Stimulated activated naive CD8-positive, alpha-beta T cell treated with anti-CD3 and anti-CD28 coated beads, Interleukin-15, Interleukin-2, amounts not matched to agents 100 ng/mL and 50 ng/mL, for 24 hours (primary cell): ENCODE measurements around the gene APOBEC3G.
A peak's percentile ranks its signal among the peaks of the same experiment; 100 is the strongest.

Source experiments
- H3K27ac Mint-ChIP-seq: one replicate; pipeline ENCODE4 v1.8.0; 2021; ENCODE audit warnings: mild to moderate bottlenecking, mixed read lengths
- H3K27me3 Mint-ChIP-seq: one replicate; pipeline ENCODE4 v1.8.0; 2021; ENCODE audit warnings: mixed read lengths
- H3K36me3 Mint-ChIP-seq: one replicate; pipeline ENCODE4 v1.8.0; 2021; ENCODE audit warnings: low read depth, mixed read lengths
- H3K4me1 Mint-ChIP-seq: one replicate; pipeline ENCODE4 v1.8.0; 2021; ENCODE audit warnings: low read depth, mixed read lengths
- H3K4me3 Mint-ChIP-seq: one replicate; pipeline ENCODE4 v1.8.0; 2021; ENCODE audit warnings: mild to moderate bottlenecking, mixed read lengths
- H3K9me3 Mint-ChIP-seq: one replicate; pipeline ENCODE4 v1.8.0; 2021; ENCODE audit warnings: mixed read lengths

APOBEC3G gene

DNA sequence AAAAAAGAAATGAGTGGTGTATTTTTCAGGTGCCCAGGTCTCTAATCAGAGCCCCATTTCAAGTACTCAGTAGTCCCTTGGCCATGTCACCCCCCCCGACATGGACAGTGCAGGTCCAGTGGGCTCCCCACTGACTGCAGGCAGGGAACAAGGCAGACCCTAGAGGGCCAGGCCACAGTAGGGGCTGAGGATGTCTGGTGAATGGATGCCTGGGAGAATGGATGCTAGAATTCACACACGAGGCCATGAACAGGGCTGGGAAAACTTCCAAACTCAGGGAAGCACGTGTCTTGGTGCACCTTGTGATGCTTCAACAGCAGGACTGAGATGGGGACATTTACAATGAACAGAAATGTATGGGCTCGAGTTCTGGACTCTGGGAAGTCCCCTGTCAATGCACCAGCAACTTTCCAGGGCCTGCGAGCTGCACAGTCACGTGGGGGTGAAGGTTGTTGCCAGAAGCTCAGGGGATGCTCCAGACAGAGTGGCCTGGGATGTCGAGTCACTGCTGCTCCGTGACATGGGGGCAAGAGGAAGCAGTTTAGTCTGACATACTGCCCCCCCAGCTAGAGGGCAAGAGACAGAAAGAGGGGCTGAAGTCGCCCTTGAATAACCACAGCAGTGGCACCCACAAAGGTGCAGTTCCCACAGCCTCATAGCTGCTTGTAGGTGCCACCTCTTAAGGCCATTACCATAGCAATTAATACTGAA, 3.1 kb downstream of the APOBEC3G start:
- Mint-ChIP-seq H3K27me3 (no peaks in the 10 kb centered on the region), H3K27ac (peak overlapping the region; percentile 83), H3K9me3 (no peaks in the 10 kb centered on the region), H3K4me3 (peak overlapping the region; percentile 67), H3K36me3 (peaks cover 43% of the 10 kb centered on the region), H3K4me1 (peaks cover 67% of the 10 kb centered on the region)

DNA sequence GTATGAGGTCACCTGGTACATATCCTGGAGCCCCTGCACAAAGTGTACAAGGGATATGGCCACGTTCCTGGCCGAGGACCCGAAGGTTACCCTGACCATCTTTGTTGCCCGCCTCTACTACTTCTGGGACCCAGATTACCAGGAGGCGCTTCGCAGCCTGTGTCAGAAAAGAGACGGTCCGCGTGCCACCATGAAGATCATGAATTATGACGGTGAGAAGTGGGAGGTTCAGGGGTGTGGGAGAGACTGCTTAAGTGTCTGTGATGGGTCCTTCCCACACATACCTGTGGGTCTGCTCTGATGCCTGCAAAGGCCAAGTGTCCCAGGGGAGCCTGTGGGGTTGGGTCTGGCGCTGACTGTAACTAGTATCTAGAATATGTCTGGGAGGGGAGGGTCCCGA, 3.9 kb downstream of the APOBEC3G start:
- no peaks in the 10 kb centered on the region for H3K9me3 Mint-ChIP-seq
- peak overlapping the region; percentile 65 for H3K27ac Mint-ChIP-seq
- H3K4me1 Mint-ChIP-seq = peaks cover 70% of the 10 kb centered on the region
- no peaks in the 10 kb centered on the region for H3K27me3 Mint-ChIP-seq
- peaks cover 43% of the 10 kb centered on the region for H3K36me3 Mint-ChIP-seq
- H3K4me3 Mint-ChIP-seq = peak overlapping the region; percentile 62

DNA sequence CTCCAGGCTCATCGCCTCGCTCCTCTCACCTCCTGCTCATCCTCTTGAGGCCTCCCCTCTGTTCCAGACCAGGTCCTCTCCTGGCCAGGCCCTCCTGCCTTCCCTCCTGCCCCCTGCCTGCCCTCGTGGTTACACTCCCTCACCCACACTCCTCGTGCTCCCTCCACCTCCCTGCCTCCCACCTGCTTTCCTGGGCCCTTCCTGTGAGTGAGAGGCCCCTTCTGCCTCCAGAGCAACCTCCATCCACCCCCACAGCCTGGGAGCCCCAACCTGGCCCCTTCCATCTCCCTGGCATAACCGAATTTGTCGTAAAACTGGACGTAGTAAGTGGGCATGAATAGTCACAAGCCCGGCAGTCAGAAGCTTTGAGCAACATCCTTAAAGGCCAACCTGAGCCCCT, 4.5 kb downstream of the APOBEC3G start:
- Mint-ChIP-seq H3K27me3 (no peaks in the 10 kb centered on the region), H3K27ac (no peak overlapping the region), H3K36me3 (peaks cover 48% of the 10 kb centered on the region), H3K4me3 (peak overlapping the region; percentile 31), H3K4me1 (peaks cover 71% of the 10 kb centered on the region), H3K9me3 (no peaks in the 10 kb centered on the region)

GRCh38 chr22:39083212-39084165, 6.4 kb downstream of the APOBEC3G start:
- peak overlapping the region; percentile 45 for H3K27ac Mint-ChIP-seq
- no peak overlapping the region for H3K4me3 Mint-ChIP-seq
- H3K36me3 Mint-ChIP-seq = peaks cover 53% of the 10 kb centered on the region
- H3K9me3 Mint-ChIP-seq = no peaks in the 10 kb centered on the region
- no peaks in the 10 kb centered on the region for H3K27me3 Mint-ChIP-seq
- H3K4me1 Mint-ChIP-seq = peaks cover 76% of the 10 kb centered on the region

GRCh38 chr22:39084666-39085065, 7.6 kb downstream of the APOBEC3G start:
- H3K4me1 Mint-ChIP-seq = peaks cover 83% of the 10 kb centered on the region
- no peaks in the 10 kb centered on the region for H3K27me3 Mint-ChIP-seq
- H3K9me3 Mint-ChIP-seq = no peaks in the 10 kb centered on the region
- H3K4me3 Mint-ChIP-seq = no peak overlapping the region
- H3K27ac Mint-ChIP-seq = no peak overlapping the region
- peaks cover 50% of the 10 kb centered on the region for H3K36me3 Mint-ChIP-seq

GRCh38 chr22:39087098-39087497, 10.0 kb downstream of the APOBEC3G start:
- Mint-ChIP-seq H3K4me3 (no peak overlapping the region), H3K27ac (peak overlapping the region; percentile 68), H3K9me3 (no peaks in the 10 kb centered on the region), H3K4me1 (peaks cover 83% of the 10 kb centered on the region), H3K27me3 (no peaks in the 10 kb centered on the region), H3K36me3 (peaks cover 29% of the 10 kb centered on the region)

DNA sequence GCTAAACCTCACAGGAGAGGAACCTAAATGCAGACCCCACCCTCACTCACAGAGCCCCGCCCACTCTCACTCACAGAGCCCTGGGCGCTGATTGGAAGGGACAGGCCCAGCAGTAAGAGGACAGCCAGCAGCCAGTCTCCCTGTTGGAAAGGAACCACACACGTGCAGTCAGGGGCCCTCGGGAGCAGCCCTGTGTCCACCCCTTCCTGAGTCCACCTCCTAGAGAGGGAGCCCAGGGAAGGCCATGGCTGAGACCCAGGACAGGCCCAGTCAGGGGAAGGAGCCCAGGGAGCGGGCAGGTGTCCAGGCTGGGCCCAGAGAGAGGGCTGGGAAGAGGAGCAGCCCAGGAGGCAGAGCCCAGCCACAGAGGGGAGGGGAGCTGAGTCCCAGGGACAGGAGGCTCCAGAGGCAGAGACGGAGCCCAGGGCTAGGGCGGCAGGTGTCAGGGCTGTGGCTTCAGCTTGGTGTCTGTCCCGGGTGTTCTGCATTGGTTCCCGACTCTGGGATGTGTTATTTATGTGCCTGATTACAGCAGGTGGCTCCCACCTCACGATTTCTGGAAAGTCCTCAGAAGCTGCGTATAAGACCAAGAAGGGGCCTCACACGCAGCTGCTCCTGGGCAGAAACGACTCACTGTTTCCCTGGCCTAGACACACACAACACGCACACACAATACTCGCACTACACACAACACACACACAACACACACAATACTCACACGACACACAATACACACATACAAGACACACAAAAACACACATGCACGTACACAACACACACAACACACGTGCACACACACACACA, 11.0 kb downstream of the APOBEC3G start:
- Mint-ChIP-seq H3K27ac (peak overlapping the region; percentile 90), H3K4me3 (peak overlapping the region; percentile 35)

DNA sequence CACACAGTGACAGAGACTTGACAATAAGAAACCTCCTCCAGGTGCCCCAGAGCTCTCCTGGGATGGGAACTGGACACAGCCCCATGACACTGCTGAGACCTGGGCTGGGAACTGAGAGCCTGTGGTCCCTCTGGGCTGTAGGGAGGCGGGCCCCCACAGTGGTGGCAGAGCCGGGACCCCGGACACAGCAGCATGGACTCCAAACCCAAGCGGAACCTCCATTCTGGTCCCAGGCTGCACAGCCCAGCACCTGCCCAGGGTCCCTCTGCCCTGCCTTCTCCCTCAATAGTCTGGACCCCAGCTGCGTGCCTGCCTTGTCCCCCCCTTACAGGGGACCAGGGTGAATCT, 11.6 kb downstream of the APOBEC3G start:
- peak overlapping the region; percentile 90 for H3K27ac Mint-ChIP-seq
- peaks cover 83% of the 10 kb centered on the region for H3K4me1 Mint-ChIP-seq
- H3K9me3 Mint-ChIP-seq = no peaks in the 10 kb centered on the region
- peak overlapping the region; percentile 35 for H3K4me3 Mint-ChIP-seq
- H3K36me3 Mint-ChIP-seq = peaks cover 21% of the 10 kb centered on the region
- H3K27me3 Mint-ChIP-seq = no peaks in the 10 kb centered on the region

More for the DNA sequence above, 11.0 kb downstream of the APOBEC3G start:
- Mint-ChIP-seq H3K9me3 (no peaks in the 10 kb centered on the region), H3K27me3 (no peaks in the 10 kb centered on the region), H3K36me3 (peaks cover 24% of the 10 kb centered on the region), H3K4me1 (peaks cover 85% of the 10 kb centered on the region)

GRCh38 chr22:39089928-39090327, 12.9 kb downstream of the APOBEC3G start:
- Mint-ChIP-seq H3K36me3 (peaks cover 21% of the 10 kb centered on the region), H3K9me3 (no peaks in the 10 kb centered on the region), H3K4me1 (peaks cover 91% of the 10 kb centered on the region), H3K4me3 (peak overlapping the region; percentile 78), H3K27ac (peak overlapping the region; percentile 98), H3K27me3 (no peaks in the 10 kb centered on the region)

DNA sequence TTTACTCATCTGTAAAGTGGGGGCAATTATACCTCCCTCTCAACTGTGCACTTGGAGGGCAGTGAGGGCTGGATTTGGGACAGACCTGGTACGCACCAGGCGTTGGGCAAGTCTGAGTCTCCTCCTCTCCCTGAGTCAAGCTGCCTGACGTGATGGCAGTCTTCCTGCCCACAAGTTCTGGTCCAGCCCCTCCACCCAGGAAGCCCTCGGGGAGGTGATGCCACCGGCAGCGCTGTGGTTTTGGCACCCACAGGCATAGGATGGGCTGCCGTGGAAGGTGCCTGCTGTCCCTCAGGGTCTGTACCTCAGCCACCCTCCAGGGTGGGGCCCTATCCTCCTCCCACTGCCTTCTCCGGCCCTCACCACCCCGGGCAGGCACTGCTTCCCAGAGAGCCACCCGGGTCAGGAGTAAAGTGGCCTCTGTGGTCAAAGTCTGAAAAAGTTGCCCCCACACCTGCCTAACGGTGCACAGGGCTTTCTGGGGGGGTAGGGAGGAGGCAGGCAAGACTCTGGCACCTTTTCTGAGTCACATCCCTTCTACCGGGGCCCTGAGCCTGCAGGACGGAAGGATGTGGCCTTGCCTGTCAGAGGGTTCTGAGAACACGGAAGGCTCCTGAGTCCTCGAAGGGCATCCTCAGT, 13.5 kb downstream of the APOBEC3G start:
- Mint-ChIP-seq H3K9me3 (no peaks in the 10 kb centered on the region), H3K4me3 (peak overlapping the region; percentile 78), H3K36me3 (peaks cover 17% of the 10 kb centered on the region), H3K27me3 (no peaks in the 10 kb centered on the region), H3K27ac (peak overlapping the region; percentile 98), H3K4me1 (peaks cover 91% of the 10 kb centered on the region)

DNA sequence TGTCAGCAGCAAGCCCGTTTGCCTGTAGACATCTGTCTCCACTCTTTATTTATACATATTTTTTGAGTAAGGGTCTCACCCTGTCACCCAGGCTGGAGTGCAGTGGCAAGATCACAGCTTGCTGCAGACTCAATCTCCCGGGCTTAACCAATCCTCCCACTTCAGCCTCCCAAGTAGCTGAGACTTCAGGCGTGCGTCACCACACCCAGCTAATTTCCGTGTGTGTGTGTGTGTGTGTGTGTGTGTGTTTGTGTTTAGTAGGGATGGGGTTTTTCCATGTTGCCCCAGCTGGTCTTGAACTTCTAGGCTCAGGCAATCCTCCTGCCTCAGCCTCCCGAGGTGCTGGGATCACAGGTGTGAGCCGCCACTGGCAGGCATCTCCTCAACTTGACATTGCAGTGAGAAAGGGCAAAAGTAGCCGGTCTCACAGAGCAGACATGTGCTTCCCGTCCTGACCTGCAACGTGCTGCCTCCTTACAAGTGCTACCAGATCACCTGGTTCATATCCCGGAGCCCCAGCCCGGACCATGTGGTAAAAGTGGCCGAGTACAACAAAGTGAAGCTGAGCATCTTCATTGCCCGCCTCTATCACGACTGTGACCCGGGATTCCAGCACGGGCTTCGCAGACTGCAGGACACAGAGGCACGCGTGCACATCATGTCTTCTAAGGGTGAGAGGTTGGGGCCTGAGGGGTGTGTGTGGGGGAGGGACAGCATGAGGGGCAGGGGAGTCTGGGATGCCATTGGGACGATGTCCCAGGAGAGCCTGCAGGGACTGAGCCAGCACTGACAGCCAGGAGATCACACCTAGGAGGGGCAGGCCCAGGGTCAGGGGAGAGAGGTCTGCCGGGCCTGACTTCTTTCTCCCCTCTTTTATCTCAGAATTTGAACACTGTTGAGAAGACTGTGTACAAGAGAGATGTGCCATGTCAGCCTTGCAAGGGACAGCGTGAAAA, 14.3 kb downstream of the APOBEC3G start:
- peak overlapping the region; percentile 78 for H3K4me3 Mint-ChIP-seq
- peak overlapping the region; percentile 98 for H3K27ac Mint-ChIP-seq
- H3K4me1 Mint-ChIP-seq = peaks cover 91% of the 10 kb centered on the region
- no peaks in the 10 kb centered on the region for H3K27me3 Mint-ChIP-seq
- H3K9me3 Mint-ChIP-seq = no peaks in the 10 kb centered on the region
- peaks cover 14% of the 10 kb centered on the region for H3K36me3 Mint-ChIP-seq

- Mint-ChIP-seq H3K27ac (peak overlapping the region; percentile 98), H3K9me3 (no peaks in the 10 kb centered on the region), H3K36me3 (peaks cover 11% of the 10 kb centered on the region), H3K27me3 (no peaks in the 10 kb centered on the region), H3K4me3 (peak overlapping the region; percentile 78), H3K4me1 (peaks cover 92% of the 10 kb centered on the region)
Measured at GRCh38 chr22:39092111-39092862, 15.2 kb downstream of the APOBEC3G start.
